ENCODE data around the gene HSPA1B. TPM values are rescaled to one million over a fixed set of nuclear protein-coding genes. Genes with fewer than 3 reads are reported as not detected.
A peak's percentile ranks its signal among the peaks of the same experiment; 100 is the strongest.

Gene HSPA1B
- total and polyA plus RNA-seq, 2 donors (not counting 1 experiment from before 2014, with no cell fraction given) = 79.2 to 145 TPM

GRCh38 chr6:31796993-31797385 is 30.5 kb upstream of the HSPA1B start:
- H3K4me1 Mint-ChIP-seq = peaks cover 47% of the 10 kb centered on the region
- no peaks in the 10 kb centered on the region for H3K9me3 Mint-ChIP-seq (ENCODE audit: insufficient read depth)
- intact Hi-C loops (cut with micrococcal nuclease) = loop anchor here (1.0 to 5.0 kb wide), 5 partner anchors 9 to 130 kb away; partner anchors contain the start of genes CSNK2B, HSPA1A, HSPA1L and LSM2
- Histone ChIP-seq H3K9ac (ENCODE audit: low read length) (no peak overlapping the region), H4K20me1 (ENCODE audit: control insufficient read depth, insufficient read depth, low read length, poor library complexity, severe bottlenecking) (no peaks in the 10 kb centered on the region), H3K27ac (ENCODE audit: low read length in 2 of 2) (peak overlapping the region; percentile 75 to 87), H3K4me1 (ENCODE audit: control insufficient read depth in 2 of 2, insufficient read depth in 2 of 2, low read length in 2 of 2) (peaks cover 40 to 48% of the 10 kb centered on the region in 2 donors), H3K36me3 (replicated peaks in 1 of 2; ENCODE audit: control extremely low read depth in 1 of 2, control insufficient read depth in 1 of 2, extremely low read depth in 1 of 2, insufficient read depth in 2 of 2, low read length in 1 of 2) (peaks cover 0 to 20% of the 10 kb centered on the region in 2 experiments), H3K27me3 (replicated peaks in 1 of 4; ENCODE audit: control extremely low read depth in 1 of 4, control insufficient read depth in 3 of 4, insufficient read depth in 4 of 4, low read length in 3 of 4) (no peaks in the 10 kb centered on the region), H3K4me2 (replicated peaks; ENCODE audit: low read depth, low read length, poor library complexity, severe bottlenecking) (peak overlapping the region; percentile 64), H3K4me3 (ENCODE audit: control extremely low read depth in 1 of 5, extremely low read depth in 1 of 5, insufficient read depth in 1 of 5, low read depth in 2 of 5, low read length in 4 of 5) (no peak overlapping the region), H3K9me3 (ENCODE audit: control extremely low read depth in 1 of 3, control insufficient read depth in 2 of 3, insufficient read depth in 1 of 3, low read length in 2 of 3) (no peaks in the 10 kb centered on the region), H2AFZ (ENCODE audit: insufficient read depth, low read depth, low read length, poor library complexity, severe bottlenecking) (no peak overlapping the region), H3K79me2 (ENCODE audit: control insufficient read depth, insufficient read depth, low read length) (peaks cover 31% of the 10 kb centered on the region)
- peak overlapping the region; percentile 46 for H3K4me3 Mint-ChIP-seq
- peak overlapping the region; percentile 87 for H3K27ac Mint-ChIP-seq
- DNase-seq (no peak), ATAC-seq (ENCODE audit: low read depth) (no peak)
- ChIA-PET CTCF (interaction anchor here (1.1 to 2.8 kb wide), 8 partner anchors 9 to 97 kb away, joined by 3 to 20 read pairs (median 4); partner anchors contain the start of genes DDAH2, HSPA1A, HSPA1L and LSM2), POLR2A (interaction anchor here (1.9 to 3.5 kb wide), 3 partner anchors 9 to 61 kb away, joined by 5 to 38 read pairs (median 14); partner anchors contain the start of genes CLIC1, HSPA1A, HSPA1L and LSM2)
- WGBS (ENCODE audit: insufficient coverage) = no CpG with 5 or more reads among the region's 2 CpGs
- TF ChIP-seq CTCF (IDR thresholded peaks at IDR 0.05) (no peak), EZH2 (IDR thresholded peaks at IDR 0.05; ENCODE audit: borderline replicate concordance, insufficient read depth, low read depth, low read length, poor library complexity, severe bottlenecking) (no peak)
- no peaks in the 10 kb centered on the region for H3K27me3 Mint-ChIP-seq

GRCh38 chr6:31797588-31797987 is 29.9 kb upstream of the HSPA1B start:
- peak overlapping the region; percentile 46 for H3K4me3 Mint-ChIP-seq
- no peaks in the 10 kb centered on the region for H3K27me3 Mint-ChIP-seq
- Histone ChIP-seq H3K4me3 (ENCODE audit: control extremely low read depth in 1 of 5, extremely low read depth in 1 of 5, insufficient read depth in 1 of 5, low read depth in 2 of 5, low read length in 4 of 5) (no peak overlapping the region), H3K9ac (ENCODE audit: low read length) (no peak overlapping the region), H3K4me1 (ENCODE audit: control insufficient read depth in 2 of 2, insufficient read depth in 2 of 2, low read length in 2 of 2) (peaks cover 40 to 47% of the 10 kb centered on the region in 2 donors), H3K9me3 (ENCODE audit: control extremely low read depth in 1 of 3, control insufficient read depth in 2 of 3, insufficient read depth in 1 of 3, low read length in 2 of 3) (no peaks in the 10 kb centered on the region), H3K79me2 (ENCODE audit: control insufficient read depth, insufficient read depth, low read length) (peaks cover 25% of the 10 kb centered on the region), H3K4me2 (replicated peaks; ENCODE audit: low read depth, low read length, poor library complexity, severe bottlenecking) (peak overlapping the region; percentile 64), H2AFZ (ENCODE audit: insufficient read depth, low read depth, low read length, poor library complexity, severe bottlenecking) (peak overlapping the region; percentile 59), H3K27ac (ENCODE audit: low read length in 2 of 2) (peak overlapping the region; percentile 75 to 87), H3K27me3 (replicated peaks in 1 of 4; ENCODE audit: control extremely low read depth in 1 of 4, control insufficient read depth in 3 of 4, insufficient read depth in 4 of 4, low read length in 3 of 4) (no peaks in the 10 kb centered on the region), H4K20me1 (ENCODE audit: control insufficient read depth, insufficient read depth, low read length, poor library complexity, severe bottlenecking) (no peaks in the 10 kb centered on the region), H3K36me3 (replicated peaks in 1 of 2; ENCODE audit: control extremely low read depth in 1 of 2, control insufficient read depth in 1 of 2, extremely low read depth in 1 of 2, insufficient read depth in 2 of 2, low read length in 1 of 2) (peaks cover 0 to 14% of the 10 kb centered on the region in 2 experiments)
- DNase-seq (peak; percentile 68), ATAC-seq (ENCODE audit: low read depth) (peak; percentile 9)
- TF ChIP-seq CTCF (IDR thresholded peaks at IDR 0.05) = no peak
- TF ChIP-seq EZH2 (IDR thresholded peaks at IDR 0.05; ENCODE audit: borderline replicate concordance, insufficient read depth, low read depth, low read length, poor library complexity, severe bottlenecking) = no peak
- no peaks in the 10 kb centered on the region for H3K9me3 Mint-ChIP-seq (ENCODE audit: insufficient read depth)
- 2% methylated on average over 5 of the region's 5 CpGs for WGBS (ENCODE audit: insufficient coverage)
- H3K4me1 Mint-ChIP-seq = peaks cover 44% of the 10 kb centered on the region
- H3K27ac Mint-ChIP-seq = peak overlapping the region; percentile 87
- ChIA-PET CTCF (interaction anchor here (1.4 to 2.8 kb wide), 2 partner anchors 8 to 59 kb away, joined by 3 to 20 read pairs; partner anchors contain the start of genes LSM2 and MSH5), POLR2A (interaction anchor here (0.7 to 3.5 kb wide), 2 partner anchors 9 to 491 kb away, joined by 3 to 38 read pairs; partner anchors contain the start of gene LSM2)
- intact Hi-C loops (cut with micrococcal nuclease) = loop anchor here (2.0 to 5.0 kb wide), 4 partner anchors 17 to 130 kb away; partner anchors contain the start of genes CSNK2B, HSPA1A, HSPA1L and LY6G5B

Data from B cell (primary cell).